KMS-11 (cell line): Measurements from ENCODE around the gene NR0B2.
A peak's percentile ranks its signal among the peaks of the same experiment; 100 is the strongest.

Source experiments
- H2AFZ ChIP-seq: fragments of 200-600 bp; sonication (generic); 2 replicates; pipeline ENCODE4 v1.6.1; 2016; ENCODE audit warnings: antibody characterized with exemption, mixed run types, low read depth
- H3K27ac ChIP-seq: fragments of 200-600 bp; sonication (generic); 2 replicates; pipeline ENCODE4 v1.6.1; 2016; ENCODE audit warnings: mild to moderate bottlenecking, mixed run types
- H3K27me3 ChIP-seq: fragments of 200-600 bp; sonication (generic); 2 replicates; pipeline ENCODE4 v1.6.1; 2017; ENCODE audit warnings: mild to moderate bottlenecking, low read depth, mixed run types, moderate library complexity; ENCODE audit not compliant: insufficient read depth
- H3K36me3 ChIP-seq: fragments of 200-600 bp; sonication (generic); 2 replicates; pipeline ENCODE4 v1.6.1; 2017; ENCODE audit warnings: mild to moderate bottlenecking, mixed run types; ENCODE audit not compliant: insufficient read depth
- H3K4me1 ChIP-seq: fragments of 200-600 bp; sonication (generic); 2 replicates; pipeline ENCODE4 v1.6.1; 2016; ENCODE audit warnings: mild to moderate bottlenecking, low read depth, mixed run types; ENCODE audit not compliant: poor library complexity, severe bottlenecking
- H3K4me2 ChIP-seq: fragments of 200-600 bp; sonication (generic); 2 replicates; pipeline ENCODE4 v1.7.0; 2016; ENCODE audit warnings: mild to moderate bottlenecking, mixed run types
- H3K4me3 ChIP-seq: fragments of 200-600 bp; sonication (generic); IDR thresholded peaks from 2 replicates; pipeline ENCODE4 v1.6.1; 2017; ENCODE audit warnings: low read depth, low read length, mixed read lengths; ENCODE audit not compliant: insufficient read depth
- H3K79me2 ChIP-seq: fragments of 200-600 bp; sonication (generic); 2 replicates; pipeline ENCODE4 v1.6.1; 2016; ENCODE audit warnings: low read depth, mixed run types; ENCODE audit not compliant: insufficient read depth
- H3K9ac ChIP-seq: fragments of 200-600 bp; sonication (generic); 2 replicates; pipeline ENCODE4 v1.6.1; 2016; ENCODE audit warnings: mild to moderate bottlenecking, mixed run types
- H4K20me1 ChIP-seq: fragments of 200-600 bp; sonication (generic); 2 replicates; pipeline ENCODE4 v1.6.1; 2016; ENCODE audit warnings: mild to moderate bottlenecking, mixed run types; ENCODE audit not compliant: insufficient read depth
- CTCF ChIP-seq: fragments of 200-600 bp; sonication (generic); conservative IDR thresholded peaks from 2 replicates; pipeline ENCODE4 v1.6.1; 2017; ENCODE audit warnings: low read depth, mild to moderate bottlenecking, antibody characterized with exemption, low read length, moderate library complexity, mixed read lengths

The NR0B2 gene

GRCh38 chr1:26897351-26897750 is 16.4 kb downstream of the NR0B2 start:
- H3K4me3 ChIP-seq, result no peak overlapping the region
- no peaks in the 10 kb centered on the region for H3K27me3 ChIP-seq
- no peaks in the 10 kb centered on the region for H3K36me3 ChIP-seq
- no peak overlapping the region for H3K27ac ChIP-seq
- H4K20me1 ChIP-seq, result no peaks in the 10 kb centered on the region
- H3K79me2 ChIP-seq, result peaks cover 15% of the 10 kb centered on the region
- no peak overlapping the region for H3K4me2 ChIP-seq
- H3K4me1 ChIP-seq, result peaks cover 17% of the 10 kb centered on the region
- no peak overlapping the region for H2AFZ ChIP-seq
- no peak overlapping the region for H3K9ac ChIP-seq
- TF ChIP-seq CTCF, result no peak

GRCh38 chr1:26894263-26894662 is 19.5 kb downstream of the NR0B2 start:
- Histone ChIP-seq H3K4me2 (no peak overlapping the region), H4K20me1 (no peaks in the 10 kb centered on the region), H3K27ac (no peak overlapping the region), H3K27me3 (no peaks in the 10 kb centered on the region), H3K4me1 (peaks cover 19% of the 10 kb centered on the region), H3K9ac (no peak overlapping the region), H3K4me3 (no peak overlapping the region), H3K79me2 (peaks cover 9% of the 10 kb centered on the region), H3K36me3 (no peaks in the 10 kb centered on the region; the same call in 1 of the 2 replicates), H2AFZ (no peak overlapping the region)
- no peak for TF ChIP-seq CTCF

GRCh38 chr1:26890467-26890796 is 23.3 kb downstream of the NR0B2 start:
- TF ChIP-seq CTCF, result no peak
- peak overlapping the region; percentile 30; the same call in 1 of the 2 replicates for H3K27ac ChIP-seq
- peak overlapping the region; percentile 94 for H3K4me2 ChIP-seq
- H2AFZ ChIP-seq, result peak overlapping the region; percentile 58
- no peaks in the 10 kb centered on the region for H4K20me1 ChIP-seq
- H3K27me3 ChIP-seq, result no peaks in the 10 kb centered on the region
- no peak overlapping the region for H3K4me3 ChIP-seq
- H3K9ac ChIP-seq, result peak overlapping the region; percentile 51; the same call in 1 of the 2 replicates
- peaks cover 14% of the 10 kb centered on the region for H3K4me1 ChIP-seq
- H3K36me3 ChIP-seq, result no peaks in the 10 kb centered on the region; the same call in 1 of the 2 replicates
- peaks cover 11% of the 10 kb centered on the region; the same call in 1 of the 2 replicates for H3K79me2 ChIP-seq

GRCh38 chr1:26889551-26890466 is 24.0 kb downstream of the NR0B2 start, which contains the start of gene GPN2:
Gene GPN2, minus strand, starts transcription at chr1:26890283. Its CDS starts 187 bp downstream, at chr1:26890096.
- no peaks in the 10 kb centered on the region; the same call in 1 of the 2 replicates for H3K36me3 ChIP-seq

More at GRCh38 chr1:26889551-26890466, 24.0 kb downstream of the NR0B2 start, which contains the start of gene GPN2:
- Histone ChIP-seq H4K20me1 (no peaks in the 10 kb centered on the region), H3K9ac (peak within 1 kb of the TSS; percentile 51), H2AFZ (peak within 1 kb of the TSS; percentile 58), H3K27ac (peak within 1 kb of the TSS; percentile 30; the same call in 1 of the 2 replicates), H3K27me3 (no peaks in the 10 kb centered on the region), H3K4me1 (peaks cover 14% of the 10 kb centered on the region), H3K4me2 (peak within 1 kb of the TSS; percentile 94), H3K4me3 (peak within 1 kb of the TSS; percentile 89), H3K79me2 (peaks cover 11% of the 10 kb centered on the region; the same call in 1 of the 2 replicates)
- no peak for TF ChIP-seq CTCF
